Activated T-cell treated with anti-CD3 and anti-CD28 coated beads for 4 hours (primary cell): ENCODE measurements around the gene UQCC3.
A peak's percentile ranks its signal among the peaks of the same experiment; 100 is the strongest.
"Not testable (repeated sequence)": the region's sequence is repeated elsewhere in the genome, so short reads cannot be mapped to it uniquely, and the experiment has no call there.

Experiments used
- DNase-seq: peaks from one replicate; pipeline ENCODE4 v3.0.0-alpha.2; 2020

UQCC3 gene

GRCh38 chr11:62703921-62704320, 32.4 kb downstream of the UQCC3 start:
- not testable (repeated sequence) for DNase-seq

DNA sequence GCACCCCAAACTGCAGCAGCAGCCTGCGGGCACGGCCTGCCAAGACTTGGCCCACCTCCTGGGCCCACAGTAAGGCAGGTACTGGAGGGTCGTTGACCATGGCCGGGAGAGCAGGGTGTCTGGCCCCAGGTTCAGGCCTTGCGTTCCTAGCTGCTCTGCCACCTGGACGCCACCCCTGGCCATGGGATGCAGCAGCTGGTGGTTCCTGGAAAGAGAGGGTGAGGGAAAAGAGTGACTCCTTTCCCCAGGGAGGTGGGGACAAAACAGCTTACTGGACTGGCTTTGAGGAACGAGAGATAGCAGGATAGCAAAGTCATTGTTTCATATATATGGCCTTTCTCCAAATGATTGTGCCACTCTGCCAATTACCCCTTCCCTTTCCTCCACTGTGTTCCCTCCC, 33.9 kb downstream of the UQCC3 start:
- DNase-seq = no peak

GRCh38 chr11:62705880-62706849, 34.7 kb downstream of the UQCC3 start:
- peak; percentile 94 for DNase-seq

DNA sequence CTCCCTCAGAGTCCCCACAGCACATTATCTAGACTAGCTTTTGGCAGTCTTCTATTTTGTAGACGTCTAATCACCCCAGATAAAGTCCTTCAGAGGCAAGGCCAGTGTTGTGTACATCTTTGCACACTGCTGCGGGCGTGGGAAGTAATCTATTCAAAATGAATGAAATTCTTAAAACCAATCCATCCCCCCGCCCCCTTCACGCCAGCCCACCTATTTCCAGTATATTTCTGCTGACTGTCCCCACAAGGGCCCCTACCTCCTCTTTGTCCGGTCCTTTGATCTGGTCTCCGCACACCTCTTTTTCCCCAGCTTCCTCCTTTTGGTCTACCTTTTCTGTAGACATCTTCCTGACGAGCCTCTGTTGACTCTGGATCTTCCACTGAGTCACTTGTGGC, 35.4 kb downstream of the UQCC3 start:
- no peak for DNase-seq

- no peak for DNase-seq
These were observed 35.9 kb downstream of the UQCC3 start, which contains the start of the genes BSCL2 and GNG3 for GRCh38 chr11:62707277-62707861. BSCL2 (minus strand) TSS chr11:62707424; CDS start chr11:62707195, 229 bp downstream. GNG3 (plus strand) TSS chr11:62707676; CDS start chr11:62708296, 620 bp downstream.

DNA sequence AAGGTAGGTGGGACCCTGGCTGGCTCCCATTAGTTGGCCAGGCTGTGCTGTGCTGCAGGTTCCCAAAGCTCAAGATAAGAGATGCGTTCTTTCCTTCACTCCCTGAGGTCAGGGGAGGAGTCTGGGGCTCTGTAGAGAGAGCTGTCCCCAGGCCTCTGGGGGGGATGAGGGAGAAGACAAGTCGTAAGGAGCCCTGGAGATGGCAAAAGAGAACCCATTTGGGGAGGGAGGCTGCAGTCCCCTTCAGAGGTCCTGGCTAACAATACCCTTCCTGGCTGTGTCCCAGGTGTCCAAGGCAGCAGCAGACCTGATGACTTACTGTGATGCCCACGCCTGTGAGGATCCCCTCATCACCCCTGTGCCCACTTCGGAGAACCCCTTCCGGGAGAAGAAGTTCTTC, 36.9 kb downstream of the UQCC3 start:
- DNase-seq = no peak

DNA sequence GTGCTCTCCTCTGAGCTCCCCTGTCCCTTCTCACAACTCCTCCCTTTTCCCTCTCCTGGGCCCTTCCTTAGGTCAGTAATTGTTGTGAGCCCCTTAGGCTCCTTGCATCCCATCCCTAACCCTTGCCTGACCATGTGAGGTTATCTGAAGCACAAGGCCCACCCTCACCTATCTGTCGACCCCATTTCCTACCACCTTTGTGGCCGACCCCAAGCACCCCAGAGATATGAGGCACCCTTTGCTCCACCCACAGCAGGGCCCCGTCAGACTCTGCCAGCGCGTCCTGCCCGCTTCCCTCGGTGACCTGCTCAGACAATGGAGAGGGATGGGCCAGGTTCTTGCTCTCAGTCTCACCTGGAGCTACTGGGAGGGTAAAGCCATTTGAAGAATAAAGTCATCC, 37.3 kb downstream of the UQCC3 start:
- DNase-seq = peak; percentile 32

DNA sequence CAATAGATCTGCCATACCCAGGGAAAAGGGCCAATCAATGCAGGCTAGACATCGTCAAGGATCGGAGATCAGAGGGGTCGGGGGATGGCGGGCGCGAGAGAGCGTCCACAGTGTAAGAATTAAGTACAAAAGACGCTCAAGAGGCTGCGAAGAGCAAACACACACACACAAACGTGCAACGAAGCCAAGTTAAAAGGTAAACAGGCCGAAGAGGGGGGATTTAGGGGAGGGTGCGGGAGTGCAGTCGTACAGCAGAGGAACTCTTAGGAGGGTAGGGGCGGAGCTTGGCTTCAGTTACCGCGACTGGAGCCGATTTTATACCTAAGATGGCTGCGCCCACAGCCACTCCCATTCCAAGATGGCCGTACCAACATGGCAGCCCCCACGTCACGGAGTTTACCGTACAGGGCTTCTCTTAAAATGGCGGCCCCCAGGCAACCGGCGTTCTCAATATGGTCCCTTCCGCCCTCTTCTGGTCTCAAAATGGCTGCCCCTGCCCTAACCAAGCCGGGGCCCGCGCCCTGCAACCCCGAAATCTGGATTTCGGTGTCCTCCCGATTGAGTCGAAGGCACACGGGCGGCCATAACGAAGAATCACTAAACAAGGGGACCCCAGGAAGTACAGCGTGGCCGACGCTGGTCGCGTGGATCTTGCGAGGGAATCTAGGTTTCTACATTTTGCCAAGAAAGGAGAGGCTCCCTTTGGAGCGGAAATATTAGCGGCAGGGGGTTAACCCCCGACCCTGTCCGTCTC, 38.0 kb downstream of the UQCC3 start:
- peak; percentile 95 for DNase-seq

GRCh38 chr11:62710001-62710345, 38.5 kb downstream of the UQCC3 start:
- DNase-seq = peak; percentile 26

GRCh38 chr11:62712276-62712812, 40.9 kb downstream of the UQCC3 start:
- DNase-seq = no peak

DNA sequence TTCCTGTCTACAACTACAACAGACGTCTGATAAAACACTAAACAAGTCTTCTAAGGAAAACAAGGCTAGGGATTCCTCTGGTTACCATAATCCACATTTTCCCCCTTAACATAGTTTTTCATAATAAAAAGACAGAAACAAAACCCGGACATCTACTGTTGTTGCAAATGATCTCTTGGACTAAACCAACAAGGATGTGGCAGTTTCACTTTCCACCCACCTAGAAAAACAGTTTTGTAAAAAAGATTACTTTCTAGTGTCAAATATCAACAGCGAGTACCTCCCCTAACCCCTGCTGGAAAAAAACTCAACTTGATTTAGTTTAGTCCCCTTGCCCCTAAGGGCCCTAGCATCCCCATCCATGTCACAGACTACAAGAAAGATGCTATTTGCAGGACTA, 41.4 kb downstream of the UQCC3 start:
- no peak for DNase-seq

DNA sequence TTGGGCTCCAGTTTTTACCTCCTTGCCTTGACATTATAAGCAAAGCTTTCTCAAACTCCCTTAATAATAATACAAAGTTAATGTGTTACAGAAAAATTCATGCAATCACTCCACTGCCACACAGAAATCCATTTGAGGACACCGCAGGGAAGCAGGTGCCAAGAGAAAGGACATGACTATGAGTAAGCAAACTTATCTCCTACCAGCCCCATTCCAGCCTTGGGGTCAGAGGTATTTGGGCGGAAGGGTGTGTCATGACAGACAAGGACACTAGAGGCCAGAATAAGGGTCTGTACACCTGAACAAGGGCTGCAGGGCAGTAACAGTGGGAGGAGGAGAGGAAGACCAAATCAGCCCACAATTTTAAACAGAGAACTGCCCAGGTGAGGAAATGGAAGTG, 41.9 kb downstream of the UQCC3 start:
- no peak for DNase-seq

GRCh38 chr11:62715150-62716130, 44.0 kb downstream of the UQCC3 start:
- DNase-seq = no peak

- no peak for DNase-seq
These were observed 44.7 kb downstream of the UQCC3 start for GRCh38 chr11:62716206-62716605.

- no peak for DNase-seq
These were observed 45.3 kb downstream of the UQCC3 start for GRCh38 chr11:62716816-62717215.

- DNase-seq = no peak
These were observed 48.0 kb downstream of the UQCC3 start for GRCh38 chr11:62719302-62719978.

DNA sequence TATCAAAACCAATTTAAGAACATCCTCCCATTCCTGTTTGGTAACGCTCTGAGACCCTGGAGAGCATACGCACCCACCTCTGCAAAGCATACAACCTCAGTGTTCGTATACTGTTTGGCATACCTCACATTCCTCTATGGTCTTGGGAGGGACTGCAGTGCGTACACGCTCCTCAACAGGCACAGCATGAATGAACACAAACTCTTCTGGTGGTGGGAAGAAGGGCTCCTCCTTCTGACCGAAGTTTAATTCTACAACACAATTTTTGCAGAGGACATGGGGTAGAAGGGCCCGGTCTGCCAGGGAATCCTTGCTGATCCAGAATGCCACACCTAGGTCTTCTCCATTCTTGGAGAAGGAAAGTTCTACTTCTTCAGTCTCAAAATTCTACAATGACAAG, 50.5 kb downstream of the UQCC3 start:
- no peak for DNase-seq
